Caki2 (cell line): ENCODE data around the gene FOXR1. TPM values are rescaled to one million over a fixed set of nuclear protein-coding genes. Genes with fewer than 3 reads are reported as not detected.

Experiments
- DNase-seq: peaks from one replicate; pipeline ENCODE4 v3.0.0-alpha.2; 2015; ENCODE audit warnings: low read depth
- in situ Hi-C: cut with HindIII; loops from 2 replicates; pipeline ENCODE4 v1.10.0; 2016; ENCODE audit warnings: low sequenced_read_pairs, low pct_unique_long_range_greater_than_20kb, mixed read lengths
- total RNA-seq: library from RNA; depleted of rRNA; stranded (reverse); fragments of >200 nt; shearing (Covaris generic); gene quantifications from 2 replicates; pipeline ENCODE4 v1.2.3, GENCODE V29; 2014; ENCODE audit warnings: low replicate concordance

Gene FOXR1
- total RNA-seq, 1 experiment from 2014 or later, result not detected

GRCh38 chr11:119018074-119018938, 46.7 kb downstream of the FOXR1 start, which contains the start of the genes RPS25 and TRAPPC4:
RPS25 (minus strand) TSS chr11:119018343; CDS start chr11:119018284, 59 bp downstream.
TRAPPC4 (plus strand) TSS chr11:119018766; CDS start chr11:119018796, 30 bp downstream.
- in situ Hi-C loops, result no loop called here

DNA sequence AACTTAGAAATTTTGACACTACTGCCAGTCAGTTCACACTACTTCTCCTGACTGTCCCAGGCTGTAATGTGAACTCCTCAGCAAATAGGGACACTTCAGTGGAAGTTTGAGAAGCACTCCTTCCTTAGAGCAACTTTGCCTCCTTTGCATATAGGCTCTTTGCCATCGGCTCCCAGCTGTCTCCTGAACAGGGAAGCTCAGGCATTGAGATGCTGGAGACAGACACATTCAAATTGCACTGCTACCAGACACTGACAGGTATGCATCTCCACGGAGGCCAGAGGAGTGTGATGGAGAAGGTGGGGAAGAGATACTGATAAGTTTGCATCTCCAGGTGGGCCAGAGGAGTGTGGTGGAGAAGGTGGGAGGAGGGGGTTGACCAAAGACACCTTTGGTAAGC, 48.4 kb downstream of the FOXR1 start:
- no peak for DNase-seq
- in situ Hi-C loops, result no loop called here

More at GRCh38 chr11:119018074-119018938, 46.7 kb downstream of the FOXR1 start, which contains the start of the genes RPS25 and TRAPPC4:
- peak; percentile 91 for DNase-seq

GRCh38 chr11:119021631-119022030, 50.1 kb downstream of the FOXR1 start:
- in situ Hi-C loops, result no loop called here
- DNase-seq, result no peak

- in situ Hi-C loops, result no loop called here
- no peak for DNase-seq
Observed at GRCh38 chr11:119023741-119024140, 52.2 kb downstream of the FOXR1 start.

GRCh38 chr11:119024430-119025098, 53.0 kb downstream of the FOXR1 start:
- no peak for DNase-seq
- in situ Hi-C loops, result no loop called here

DNA sequence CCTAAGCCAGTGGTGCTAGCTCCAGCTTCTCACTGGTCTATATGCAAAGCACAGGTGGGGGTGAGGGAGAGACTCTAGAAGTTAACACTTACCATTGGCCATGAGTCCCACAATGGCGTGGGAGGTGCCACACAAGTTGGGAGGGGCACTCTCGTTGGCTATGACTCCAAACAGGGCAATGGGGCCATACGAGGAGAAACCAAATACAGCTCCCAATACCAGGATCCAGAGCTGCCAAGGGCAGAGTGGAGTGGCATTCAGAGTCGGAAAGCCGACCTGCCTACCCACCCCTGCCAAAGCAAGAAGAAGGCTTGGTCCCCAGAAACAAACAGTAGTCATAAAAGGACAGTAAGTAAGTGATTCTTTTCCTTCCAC, 53.5 kb downstream of the FOXR1 start:
- DNase-seq, result no peak

DNA sequence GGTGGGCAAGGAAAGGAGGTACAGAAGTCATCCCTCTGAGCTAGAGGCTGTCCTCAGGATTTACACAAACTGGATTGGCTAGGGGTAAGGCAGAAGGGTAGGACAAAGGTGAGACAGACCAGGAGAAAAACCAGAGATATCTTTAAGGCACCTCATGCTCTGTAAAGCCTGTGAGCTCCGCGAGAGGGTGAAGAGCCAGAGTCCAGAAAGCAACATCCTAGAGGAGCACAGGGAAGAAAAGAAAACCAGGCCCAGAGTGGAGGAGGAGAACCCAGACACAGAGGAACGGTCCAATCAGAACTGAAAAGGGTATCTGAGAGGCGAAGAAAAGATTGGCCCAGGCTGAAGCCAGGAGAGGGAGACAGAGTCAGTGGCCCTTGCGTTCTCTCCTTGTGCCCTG, 54.0 kb downstream of the FOXR1 start:
- in situ Hi-C loops, result no loop called here
- DNase-seq, result no peak

More for the DNA sequence above, 53.5 kb downstream of the FOXR1 start:
- in situ Hi-C loops, result no loop called here

DNA sequence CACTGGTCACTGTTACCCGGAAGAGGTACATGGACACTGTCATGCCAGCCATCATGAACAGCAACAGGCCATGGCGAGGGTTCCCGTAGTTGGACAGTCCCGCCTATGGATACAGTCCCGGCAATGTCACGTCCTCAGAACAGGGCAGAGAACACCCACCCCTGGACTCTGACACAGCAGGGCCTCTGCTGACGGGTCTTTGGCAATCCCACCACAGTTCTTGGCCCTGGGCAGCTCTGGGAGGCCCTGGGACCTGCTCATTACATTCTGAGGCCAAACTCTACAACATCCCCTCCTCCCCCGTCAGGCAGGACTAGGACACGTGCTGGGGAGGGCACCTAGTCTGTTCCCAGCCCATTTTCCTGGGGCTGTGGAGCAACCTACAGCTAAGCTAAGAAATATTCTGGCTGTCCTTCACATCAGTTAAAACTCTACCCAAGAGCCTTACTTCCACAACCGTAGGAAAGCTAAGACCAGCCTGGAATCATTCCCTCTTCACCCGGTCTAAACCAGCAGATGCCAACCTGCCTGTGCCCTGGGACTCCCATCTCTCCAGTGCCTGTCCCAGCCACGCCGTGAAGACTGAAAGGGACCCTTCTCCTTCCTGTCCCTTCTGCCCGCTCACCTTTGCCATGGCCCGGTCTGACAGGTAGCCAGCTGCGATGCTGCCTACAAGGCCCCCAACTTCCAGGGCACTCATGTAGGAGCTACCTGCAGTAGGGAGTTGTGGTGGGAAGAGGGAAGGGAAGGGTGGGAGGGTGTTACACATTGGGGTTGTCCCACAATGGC, 54.6 kb downstream of the FOXR1 start:
- in situ Hi-C loops, result no loop called here
- no peak for DNase-seq

- DNase-seq, result no peak
- in situ Hi-C loops, result no loop called here
Observed at GRCh38 chr11:119026970-119027369, 55.4 kb downstream of the FOXR1 start.

GRCh38 chr11:119027561-119028345, 56.2 kb downstream of the FOXR1 start:
- in situ Hi-C loops, result no loop called here

GRCh38 chr11:119028346-119029068, 56.9 kb downstream of the FOXR1 start:
- in situ Hi-C loops, result no loop called here
- DNase-seq, result no peak

More at GRCh38 chr11:119027561-119028345, 56.2 kb downstream of the FOXR1 start:
- DNase-seq, result no peak

DNA sequence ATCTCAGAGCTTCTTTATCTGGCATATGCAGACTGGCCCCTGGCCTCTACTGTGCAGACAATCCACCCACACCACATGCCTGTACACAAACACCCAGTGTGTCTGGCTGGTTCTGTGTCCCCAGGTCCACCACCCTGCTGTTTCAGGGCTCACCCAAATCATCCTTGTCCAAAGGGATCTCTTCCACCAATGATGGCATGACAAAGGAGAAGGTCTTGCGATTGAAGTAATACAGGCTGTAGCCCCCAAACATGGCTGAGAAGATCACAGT, 57.4 kb downstream of the FOXR1 start:
- no peak for DNase-seq
- in situ Hi-C loops, result no loop called here

GRCh38 chr11:119029340-119030028, 57.9 kb downstream of the FOXR1 start:
- DNase-seq, result peak; percentile 81
- in situ Hi-C loops, result no loop called here

DNA sequence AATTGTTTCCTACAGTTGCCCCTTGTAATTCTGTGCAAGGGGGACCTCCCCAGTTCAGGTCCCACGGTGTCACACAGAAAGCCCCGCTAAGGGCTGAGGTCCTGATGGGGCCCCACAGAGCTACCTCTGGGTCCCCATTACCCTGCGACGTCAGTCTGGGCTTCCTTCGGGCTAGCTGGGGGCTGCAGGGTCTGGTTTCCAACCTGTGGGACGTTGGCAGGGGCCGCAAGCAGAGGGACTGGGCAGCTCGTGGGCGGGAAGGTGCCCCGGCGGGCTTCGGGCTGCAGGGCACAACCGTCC, 58.4 kb downstream of the FOXR1 start:
- DNase-seq, result no peak
- in situ Hi-C loops, result no loop called here

DNA sequence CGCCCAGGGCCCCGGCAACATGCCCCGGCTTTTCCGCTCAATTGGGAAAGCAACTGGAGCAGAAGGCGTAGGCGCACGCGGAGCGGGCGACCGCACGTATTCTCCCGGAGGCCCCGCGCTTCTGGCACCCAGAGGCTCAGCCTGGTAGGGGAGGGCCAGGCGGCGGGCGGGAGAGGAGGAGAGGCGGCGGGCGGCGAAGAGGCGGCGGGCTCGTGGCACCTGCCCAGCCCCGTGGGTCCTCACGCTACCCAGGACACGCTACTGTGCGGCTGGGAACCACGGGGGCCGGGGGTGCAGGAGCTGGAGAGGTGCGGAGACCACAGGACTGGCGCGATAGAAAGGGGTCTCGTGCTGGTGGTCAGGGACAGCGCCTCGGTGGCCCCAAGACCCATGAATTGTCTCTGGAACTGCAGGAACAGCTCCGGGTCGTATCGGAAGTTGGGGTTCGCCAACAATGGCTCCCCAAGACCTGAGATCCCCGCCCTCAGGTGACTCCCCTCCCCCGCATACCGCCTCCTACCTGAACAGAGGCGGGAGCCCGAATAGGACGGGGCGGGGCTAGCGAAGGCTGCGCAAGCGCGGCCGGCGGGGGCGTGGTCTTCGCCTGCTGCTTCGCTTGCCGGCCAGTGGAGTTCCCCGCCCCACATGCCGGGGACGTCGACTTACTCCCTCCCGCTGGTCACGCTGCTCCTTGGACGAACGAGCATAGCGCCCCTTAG, 58.9 kb downstream of the FOXR1 start, which contains the start of gene SLC37A4:
Gene SLC37A4 (minus strand): TSS at position 549 of the 719 bp plus-strand sequence.
- in situ Hi-C loops, result no loop called here
- peak; percentile 86 for DNase-seq
